RPMI8226 (cell line): ENCODE data around the gene NFE2.
"Not testable (repeated sequence)": the region's sequence is repeated elsewhere in the genome, so short reads cannot be mapped to it uniquely, and the experiment has no call there.

ENCODE experiments used
- DNase-seq: peaks from one replicate; pipeline ENCODE4 v3.0.0-alpha.2; 2015

Gene NFE2

GRCh38 chr12:54304187-54304810 lies 3.5 kb upstream of the NFE2 start:
- DNase-seq: peak; percentile 44

GRCh38 chr12:54303640-54304039 lies 2.8 kb upstream of the NFE2 start:
- DNase-seq: no peak

DNA sequence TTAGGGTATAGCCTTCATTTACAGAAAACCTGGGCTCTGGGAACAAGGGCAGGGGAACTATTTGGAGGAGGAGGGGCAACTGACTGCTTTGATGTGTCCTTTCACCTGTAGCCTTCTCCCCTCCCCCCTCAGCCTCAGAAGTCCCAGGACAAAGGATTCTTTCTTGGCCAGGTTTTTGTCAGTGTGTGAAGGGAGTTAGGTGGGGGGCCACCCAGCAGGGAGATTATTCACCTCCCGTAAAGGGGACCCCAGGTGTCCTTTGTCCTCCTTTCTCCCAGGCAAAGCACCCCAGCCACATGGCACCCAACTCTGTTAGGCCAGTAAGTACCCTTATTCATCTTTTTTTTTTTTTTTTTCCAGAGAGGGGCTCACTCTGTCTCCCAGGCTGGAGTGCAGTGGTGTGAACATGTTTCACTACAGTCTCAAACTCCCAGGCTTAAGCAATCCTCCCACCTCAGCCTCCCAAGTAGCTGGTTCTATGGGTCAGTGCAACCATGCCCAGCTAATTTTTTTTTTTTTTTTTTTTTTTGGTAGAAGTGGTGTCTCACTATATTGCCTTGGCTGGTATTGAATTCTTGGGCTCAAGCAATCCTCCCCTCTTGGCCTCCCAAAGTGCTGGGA lies 723 bp upstream of the NFE2 start:
- DNase-seq: no peak

DNA sequence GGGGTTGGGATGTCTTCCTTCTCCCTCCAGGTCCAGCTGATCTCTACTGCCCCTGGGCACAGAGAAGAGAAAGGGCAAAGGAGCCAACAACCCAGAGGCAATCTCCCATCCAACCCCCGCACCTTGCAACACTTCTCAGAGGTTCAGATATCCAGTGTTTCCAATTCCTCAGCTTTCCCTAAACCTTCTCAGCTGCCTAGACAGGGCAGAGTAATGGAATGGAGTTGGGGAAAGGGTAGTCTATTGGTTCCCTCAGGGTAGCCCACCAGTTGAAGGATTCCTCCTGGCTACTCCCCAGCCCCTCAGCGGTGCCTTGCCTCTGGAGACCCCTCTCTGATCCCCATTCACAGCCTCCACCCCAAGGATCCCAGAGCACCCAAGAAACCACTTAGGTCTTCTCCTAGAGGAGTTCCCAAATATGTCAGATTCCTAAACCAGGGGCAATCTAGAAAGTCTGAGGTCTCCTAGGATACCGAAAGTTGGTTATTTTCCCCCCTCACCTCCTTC lies 537 bp downstream of the NFE2 start:
- no peak for DNase-seq

- no peak for DNase-seq
These were observed 1.1 kb downstream of the NFE2 start for GRCh38 chr12:54299515-54300224.

- no peak for DNase-seq
These were observed 1.9 kb downstream of the NFE2 start for GRCh38 chr12:54298904-54299303.

DNA sequence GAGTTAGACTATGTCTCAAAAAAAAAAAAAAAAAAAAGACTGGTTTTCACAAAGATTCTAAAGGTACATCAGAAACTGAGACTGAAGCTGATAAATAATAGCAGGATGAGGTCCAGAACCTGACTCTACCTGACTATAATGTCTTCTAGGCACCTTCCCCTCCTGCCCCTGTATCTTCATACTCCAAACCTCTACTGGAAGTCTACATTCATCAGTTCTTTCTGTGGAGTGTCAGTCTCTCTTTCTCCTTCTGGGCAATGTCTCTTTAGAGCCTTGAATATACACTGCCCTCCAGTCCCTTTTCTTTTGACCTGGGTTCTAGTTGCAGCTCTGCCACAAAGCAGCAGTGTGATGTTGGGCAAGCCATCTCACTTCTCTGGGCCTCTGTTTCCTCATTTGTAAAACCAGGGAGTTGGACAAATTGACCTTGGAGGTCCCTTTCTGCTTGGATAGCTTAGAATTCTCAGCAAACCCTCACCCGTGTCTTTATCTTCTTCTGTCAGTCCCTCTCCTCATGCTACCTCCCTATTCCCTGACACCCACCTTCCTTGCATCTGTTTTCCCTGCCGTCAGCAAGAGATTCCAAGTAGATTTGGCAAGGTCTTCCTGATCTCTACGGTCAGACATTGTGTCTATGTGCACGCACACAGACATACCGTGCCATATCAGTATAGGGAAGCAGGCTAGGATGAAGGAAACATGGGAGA lies 4.3 kb downstream of the NFE2 start:
- DNase-seq: no peak

GRCh38 chr12:54294953-54295566 lies 5.8 kb downstream of the NFE2 start:
- no peak for DNase-seq

DNA sequence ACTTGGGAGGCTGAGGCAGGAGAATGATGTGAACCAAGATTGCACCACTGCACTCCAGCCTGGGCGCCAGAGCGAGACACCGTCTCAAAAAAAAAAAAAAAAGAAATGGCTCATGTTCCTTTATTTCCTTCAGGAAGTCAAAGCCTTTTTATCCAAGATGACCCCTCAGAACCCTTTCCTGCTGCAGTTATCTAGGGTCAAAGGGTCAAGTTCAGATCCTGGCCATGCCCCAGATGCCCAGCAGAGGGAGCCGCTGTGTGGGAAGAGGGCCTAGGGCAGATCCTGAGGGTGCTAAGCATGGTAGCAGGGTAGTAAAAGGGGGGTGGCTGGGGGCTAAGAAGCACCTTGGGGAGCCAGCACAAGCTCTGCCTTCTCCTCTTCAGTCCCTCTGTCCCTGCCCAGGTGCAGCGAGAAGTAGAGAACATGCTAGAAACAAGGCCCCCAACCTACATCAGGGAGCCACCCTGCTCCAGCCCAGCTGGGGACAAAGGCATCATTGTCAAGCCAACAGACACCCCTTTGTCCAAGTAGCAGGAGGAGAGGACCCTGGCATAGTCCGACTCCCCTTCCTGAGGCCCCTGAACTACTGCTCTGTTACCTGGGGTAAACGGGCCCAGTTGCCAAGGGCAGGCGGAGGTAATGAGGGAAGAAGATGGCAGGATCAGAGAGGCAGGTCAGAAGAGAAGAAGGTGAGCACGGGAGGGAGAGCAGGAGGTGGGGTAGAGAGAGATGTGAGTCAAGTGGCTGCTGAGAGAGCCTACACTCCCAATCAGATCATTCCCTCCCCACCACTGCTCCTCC lies 6.5 kb downstream of the NFE2 start:
- DNase-seq: peak; percentile 66

DNA sequence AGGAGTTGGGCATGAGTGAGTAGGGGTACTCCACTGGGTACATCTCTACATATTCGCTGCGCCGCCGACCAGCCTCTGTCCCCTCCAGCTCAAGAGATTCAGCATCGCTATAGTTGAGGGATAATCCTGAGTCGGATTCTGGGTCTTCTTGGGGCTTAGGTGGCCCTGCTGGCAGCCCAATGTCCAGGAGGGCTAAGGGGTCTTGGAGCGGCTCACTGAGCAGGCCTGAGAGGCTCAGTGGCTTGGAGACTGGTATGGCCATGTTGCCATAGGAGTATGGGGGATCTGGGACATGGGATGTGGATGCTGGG lies 7.9 kb downstream of the NFE2 start:
- no peak for DNase-seq

- DNase-seq: no peak
These were observed 8.5 kb downstream of the NFE2 start for GRCh38 chr12:54292083-54292930.

- no peak for DNase-seq
These were observed 13.3 kb downstream of the NFE2 start for GRCh38 chr12:54287261-54288157.

DNA sequence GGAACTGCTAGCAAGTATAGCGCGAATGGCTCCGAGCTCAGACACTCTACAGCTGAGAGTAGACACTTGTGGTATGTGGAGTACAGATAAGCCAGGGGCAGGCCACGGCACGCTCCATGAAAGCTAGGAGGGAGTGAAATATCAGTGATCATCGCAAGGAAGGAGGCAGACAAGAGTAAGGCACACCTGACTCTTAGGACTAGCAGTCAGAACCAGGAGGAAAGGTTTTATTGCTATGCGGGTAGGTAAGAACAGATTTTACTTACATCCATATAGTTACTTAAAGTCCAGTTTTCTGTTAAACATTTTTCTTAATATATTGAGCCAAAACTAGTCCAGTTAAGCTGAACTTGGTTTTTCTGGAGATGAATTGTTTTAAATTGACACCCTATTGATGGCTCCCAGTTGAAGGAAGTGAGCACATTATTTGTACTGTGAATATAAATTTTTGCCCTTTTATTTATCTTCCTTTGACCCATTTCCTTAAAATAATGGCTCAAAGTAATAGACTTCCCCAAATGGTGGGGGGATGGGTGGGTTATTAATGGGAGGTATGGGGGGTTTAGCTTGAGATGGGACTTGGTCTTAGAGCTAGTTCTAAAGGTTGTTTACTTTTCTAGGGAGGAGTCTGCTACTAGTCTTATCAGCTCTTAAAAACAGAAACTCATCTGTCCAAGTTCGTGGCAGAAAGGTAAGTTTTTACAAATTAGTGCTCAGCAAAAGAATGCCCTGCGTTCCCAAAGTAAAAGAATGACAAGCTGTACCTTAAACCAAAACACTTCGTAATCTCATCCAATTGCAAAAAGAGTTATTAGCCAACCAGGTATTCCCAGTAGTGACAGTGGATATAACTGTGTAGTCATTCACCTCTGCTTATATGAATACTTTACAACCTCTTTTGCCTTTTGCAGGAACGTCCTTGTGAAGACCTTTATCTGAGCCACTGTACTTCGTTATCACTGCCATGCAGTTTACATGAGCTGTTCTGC lies 14.5 kb downstream of the NFE2 start:
- no peak for DNase-seq

GRCh38 chr12:54285150-54286041 lies 15.4 kb downstream of the NFE2 start:
- DNase-seq: no peak

DNA sequence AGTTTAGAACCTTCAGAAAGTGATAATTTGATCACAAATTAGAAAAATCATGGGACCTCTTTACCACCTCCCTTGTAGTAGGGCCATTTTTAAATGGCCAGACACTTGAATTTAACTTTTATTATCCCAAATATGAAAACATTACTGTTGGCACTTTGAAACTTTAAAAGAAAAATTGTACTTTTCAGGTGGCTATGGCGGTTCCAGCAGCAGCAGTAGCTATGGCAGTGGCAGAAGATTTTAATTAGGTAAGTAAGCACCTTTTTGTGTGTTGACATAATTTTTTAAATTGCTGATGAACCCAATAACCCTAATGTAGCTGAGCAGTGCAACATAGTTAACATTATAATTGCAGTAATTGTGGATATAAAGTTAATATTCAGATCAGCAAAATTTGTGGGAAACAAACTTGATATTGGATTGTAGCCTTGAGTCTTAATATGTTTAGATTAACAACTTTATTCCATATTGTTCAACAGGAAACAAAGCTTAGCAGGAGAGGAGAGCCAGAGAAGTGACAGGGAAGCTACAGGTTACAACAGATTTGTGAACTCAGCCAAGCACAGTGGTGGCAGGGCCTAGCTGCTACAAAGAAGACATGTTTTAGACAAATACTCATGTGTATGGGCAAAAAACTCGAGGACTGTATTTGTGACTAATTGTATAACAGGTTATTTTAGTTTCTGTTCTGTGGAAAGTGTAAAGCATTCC lies 16.6 kb downstream of the NFE2 start:
- not testable (repeated sequence) for DNase-seq

DNA sequence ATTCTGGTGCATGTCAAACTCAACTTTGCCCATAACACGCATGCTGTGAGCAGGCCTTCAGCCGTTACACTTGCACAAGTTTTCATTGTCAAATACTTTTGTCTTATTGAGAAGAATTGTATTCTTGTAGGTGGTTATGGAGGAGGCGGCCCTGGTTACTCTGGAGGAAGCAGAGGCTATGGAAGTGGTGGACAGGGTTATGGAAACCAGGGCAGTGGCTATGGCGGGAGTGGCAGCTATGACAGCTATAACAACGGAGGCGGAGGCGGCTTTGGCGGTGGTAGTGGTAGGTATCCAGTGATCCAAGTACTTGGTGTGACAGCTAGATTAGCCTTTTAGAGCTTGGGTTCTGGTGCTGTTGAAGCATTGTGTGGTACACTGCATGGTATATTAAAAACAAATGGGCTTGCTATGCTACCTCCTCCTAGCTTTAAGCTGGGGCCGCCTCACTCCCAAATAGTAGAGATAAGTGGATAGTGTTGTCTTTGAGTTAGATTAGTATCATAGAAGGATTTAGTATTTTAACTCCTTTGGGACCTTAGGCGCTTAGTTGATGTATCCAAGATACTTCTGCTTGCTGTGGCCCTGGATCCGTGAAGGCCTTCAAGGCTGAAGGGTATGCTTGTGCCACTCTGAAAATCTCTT lies 17.7 kb downstream of the NFE2 start:
- no peak for DNase-seq

GRCh38 chr12:54281694-54282093 lies 19.1 kb downstream of the NFE2 start:
- DNase-seq: not testable (repeated sequence)
